ENCODE measurements around the gene MAP4K2. TPM values are rescaled to one million over a fixed set of nuclear protein-coding genes. Genes with fewer than 3 reads are reported as not detected.

Gene MAP4K2
- polyA plus RNA-seq, 4 donors = 9.2 to 13.6 (median 9.9) TPM

DNA sequence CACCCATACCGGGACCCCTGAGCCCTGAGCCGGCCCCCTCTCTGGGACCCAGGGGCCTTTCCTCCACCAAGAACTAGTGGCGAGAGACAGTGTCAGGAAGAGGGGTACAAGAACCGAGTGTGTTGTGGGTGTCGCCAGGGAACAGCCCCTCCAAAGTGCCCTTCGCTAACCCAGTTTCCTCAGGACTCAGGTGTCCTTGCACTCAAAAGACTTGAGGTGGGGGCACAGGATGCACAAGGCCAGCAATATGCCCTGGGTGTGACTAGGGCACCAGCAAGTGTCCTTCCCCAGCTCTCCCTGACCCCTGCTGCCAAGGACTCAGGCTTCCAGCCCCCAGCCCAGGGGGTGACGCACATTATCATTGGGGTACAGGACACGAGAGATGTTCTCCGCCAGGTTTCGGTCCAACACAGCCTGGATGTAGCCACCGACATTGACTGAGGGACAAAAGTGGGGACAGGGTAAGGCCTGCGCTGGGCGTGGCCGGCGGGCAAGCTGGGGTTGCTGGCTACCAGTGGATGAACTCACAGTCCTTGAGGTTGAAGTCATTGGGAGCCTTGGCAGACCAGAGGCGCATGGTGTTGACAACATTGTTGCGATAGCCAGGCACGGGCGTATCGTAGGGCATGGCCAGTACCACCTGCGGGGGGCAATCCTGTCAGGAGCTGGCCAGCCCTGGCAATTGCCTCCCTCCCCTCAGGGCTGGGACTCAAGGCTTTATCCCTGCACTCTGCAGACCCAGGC is 47.9 kb downstream of the MAP4K2 start:
- DNase-seq = no peak
- WGBS, 3 donors = 92% methylated on average over 21 of the region's 21 CpGs

DNA sequence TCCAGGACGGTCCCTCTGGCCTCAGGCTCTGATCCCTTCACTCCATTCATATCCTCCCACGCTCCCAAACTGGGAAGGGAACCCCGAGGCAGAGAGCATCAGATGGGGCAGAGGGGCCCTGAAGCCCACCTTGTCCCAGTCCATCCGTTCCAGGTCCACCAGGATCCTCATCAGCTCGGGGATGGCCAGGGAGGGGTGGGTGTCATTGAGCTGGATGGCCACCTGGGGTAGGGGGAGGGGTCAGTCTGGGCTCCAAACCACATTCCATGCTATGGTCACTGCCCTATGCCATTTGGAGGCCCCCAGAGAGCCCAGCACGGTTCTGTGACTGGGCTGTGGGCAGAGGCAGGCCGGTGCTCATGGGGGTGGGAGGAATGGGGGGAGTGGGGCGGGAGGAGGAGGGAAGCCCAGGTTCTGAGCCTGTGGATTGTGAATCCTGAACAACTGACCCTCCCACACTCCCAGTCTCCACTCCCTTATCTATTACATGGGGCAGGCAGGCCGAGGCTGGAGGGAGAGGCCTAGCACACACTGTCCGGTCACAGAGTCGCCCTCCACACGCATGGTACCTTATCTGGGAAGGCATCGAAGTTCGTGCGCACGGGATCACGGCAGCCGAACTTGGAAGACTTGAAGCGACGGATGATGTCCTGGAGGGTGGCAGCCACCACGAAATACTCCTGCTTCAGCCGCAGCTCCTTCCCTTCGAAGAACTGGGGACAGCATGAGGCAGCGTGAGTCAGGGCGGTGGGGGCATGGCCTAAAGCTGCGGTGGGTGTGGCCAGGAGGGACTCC is 48.7 kb downstream of the MAP4K2 start:
- H3K27me3 ChIP-seq (ENCODE audit: control insufficient read depth in 3 of 3, insufficient read depth in 3 of 3, low read length in 3 of 3) = no peaks in the 10 kb centered on the region
- H3K9me3 ChIP-seq (ENCODE audit: control insufficient read depth in 2 of 2, insufficient read depth in 1 of 2, low read depth in 1 of 2, low read length in 1 of 2) = no peaks in the 10 kb centered on the region
- DNase-seq = no peak
- WGBS, 3 donors = 84 to 90% (median 88%) methylated on average over 25 to 26 of the region's 26 CpGs
- FAIRE-seq = no peak
- peaks cover 0 to 7% (median 0%) of the 10 kb centered on the region in 3 donors for H3K36me3 ChIP-seq (ENCODE audit: control insufficient read depth in 3 of 3, insufficient read depth in 2 of 3, low read depth in 1 of 3, low read length in 3 of 3)
- H3K27ac ChIP-seq (ENCODE audit: low read depth in 1 of 3, low read length in 2 of 3) = no peak overlapping the region
- H3K4me1 ChIP-seq (ENCODE audit: control insufficient read depth in 3 of 3, insufficient read depth in 2 of 3, low read depth in 1 of 3, low read length in 2 of 3) = no peaks in the 10 kb centered on the region
- H3K4me3 ChIP-seq (ENCODE audit: low read depth in 1 of 3, low read length in 3 of 3) = no peak overlapping the region

More for the DNA sequence above, 47.9 kb downstream of the MAP4K2 start:
- Histone ChIP-seq H3K36me3 (ENCODE audit: control insufficient read depth in 3 of 3, insufficient read depth in 2 of 3, low read depth in 1 of 3, low read length in 3 of 3) (peaks cover 0 to 7% (median 0%) of the 10 kb centered on the region in 3 donors), H3K4me1 (ENCODE audit: control insufficient read depth in 3 of 3, insufficient read depth in 2 of 3, low read depth in 1 of 3, low read length in 2 of 3) (peaks cover 0 to 4% (median 0%) of the 10 kb centered on the region in 3 donors), H3K4me3 (ENCODE audit: low read depth in 1 of 3, low read length in 3 of 3) (no peak overlapping the region), H3K27ac (ENCODE audit: low read depth in 1 of 3, low read length in 2 of 3) (no peak overlapping the region), H3K27me3 (ENCODE audit: control insufficient read depth in 3 of 3, insufficient read depth in 3 of 3, low read length in 3 of 3) (no peaks in the 10 kb centered on the region), H3K9me3 (ENCODE audit: control insufficient read depth in 2 of 2, insufficient read depth in 1 of 2, low read depth in 1 of 2, low read length in 1 of 2) (no peaks in the 10 kb centered on the region)
- no peak for FAIRE-seq

DNA sequence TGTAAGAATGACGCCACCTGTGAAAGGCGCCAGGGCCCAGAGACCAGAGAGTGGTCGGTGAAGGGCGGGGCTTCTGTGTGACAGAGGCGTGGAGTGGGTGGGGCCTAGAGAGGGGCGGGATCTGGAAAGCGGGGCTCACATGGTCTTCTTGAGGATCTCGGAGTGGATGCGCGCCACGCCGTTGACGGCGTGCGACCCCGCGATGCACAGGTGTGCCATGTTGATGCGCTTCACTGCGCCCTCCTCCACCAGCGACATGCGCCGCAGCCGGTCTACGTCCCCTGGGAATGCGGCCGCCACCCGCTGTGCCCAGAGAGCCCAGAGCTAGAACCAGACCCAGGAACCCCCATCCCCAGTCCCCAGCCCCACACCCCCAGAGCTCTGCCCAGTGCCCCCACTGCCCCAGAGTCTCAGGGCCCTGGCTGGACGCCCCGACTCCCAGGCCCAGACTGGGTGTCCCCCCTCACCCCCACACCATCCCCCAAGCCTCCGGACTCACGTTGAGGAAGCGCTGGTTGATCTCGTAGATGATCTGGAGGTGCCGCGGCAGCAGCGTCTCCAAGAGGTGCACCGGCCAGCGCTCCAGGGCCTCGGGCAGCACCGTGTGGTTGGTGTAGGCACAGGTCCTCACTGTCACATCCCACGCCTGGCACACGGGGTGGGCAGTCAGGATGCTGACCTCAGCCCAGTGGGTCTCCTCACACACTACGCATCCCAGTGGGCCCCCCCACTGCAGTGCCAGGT is 49.5 kb downstream of the MAP4K2 start:
- Histone ChIP-seq H3K4me3 (ENCODE audit: low read depth in 1 of 3, low read length in 3 of 3) (no peak overlapping the region), H3K27me3 (ENCODE audit: control insufficient read depth in 3 of 3, insufficient read depth in 3 of 3, low read length in 3 of 3) (no peaks in the 10 kb centered on the region), H3K9me3 (ENCODE audit: control insufficient read depth in 2 of 2, insufficient read depth in 1 of 2, low read depth in 1 of 2, low read length in 1 of 2) (no peaks in the 10 kb centered on the region), H3K4me1 (ENCODE audit: control insufficient read depth in 3 of 3, insufficient read depth in 2 of 3, low read depth in 1 of 3, low read length in 2 of 3) (no peaks in the 10 kb centered on the region), H3K36me3 (ENCODE audit: control insufficient read depth in 3 of 3, insufficient read depth in 2 of 3, low read depth in 1 of 3, low read length in 3 of 3) (peaks cover 0 to 7% (median 0%) of the 10 kb centered on the region in 3 donors), H3K27ac (ENCODE audit: low read depth in 1 of 3, low read length in 2 of 3) (no peak overlapping the region)
- no peak for FAIRE-seq
- WGBS, 3 donors = 94 to 97% (median 95%) methylated on average over 35 to 43 of the region's 43 CpGs
- DNase-seq = no peak

DNA sequence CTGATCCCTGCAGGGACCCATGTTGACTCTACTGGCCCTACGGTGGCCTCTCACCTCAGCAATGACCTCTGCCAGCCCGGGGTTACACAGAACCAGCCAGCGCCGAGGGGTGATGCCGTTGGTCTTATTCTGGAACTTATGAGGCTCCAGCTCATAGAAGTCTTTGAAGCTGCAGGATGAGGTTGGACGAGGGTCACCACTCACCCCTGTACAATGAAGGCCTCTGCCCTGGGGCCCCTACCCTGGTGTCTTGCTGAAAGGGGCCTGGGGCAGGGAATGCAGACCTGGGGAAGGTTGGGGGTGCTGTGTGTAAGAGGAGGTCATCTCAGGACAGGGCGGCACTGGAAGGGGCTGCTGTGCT is 50.0 kb downstream of the MAP4K2 start:
- Histone ChIP-seq H3K9me3 (ENCODE audit: control insufficient read depth in 2 of 2, insufficient read depth in 1 of 2, low read depth in 1 of 2, low read length in 1 of 2) (no peaks in the 10 kb centered on the region), H3K27ac (ENCODE audit: low read depth in 1 of 3, low read length in 2 of 3) (no peak overlapping the region), H3K4me3 (ENCODE audit: low read depth in 1 of 3, low read length in 3 of 3) (no peak overlapping the region), H3K4me1 (ENCODE audit: control insufficient read depth in 3 of 3, insufficient read depth in 2 of 3, low read depth in 1 of 3, low read length in 2 of 3) (no peaks in the 10 kb centered on the region), H3K27me3 (ENCODE audit: control insufficient read depth in 3 of 3, insufficient read depth in 3 of 3, low read length in 3 of 3) (peaks cover 0 to 3% (median 0%) of the 10 kb centered on the region in 3 donors), H3K36me3 (ENCODE audit: control insufficient read depth in 3 of 3, insufficient read depth in 2 of 3, low read depth in 1 of 3, low read length in 3 of 3) (peaks cover 0 to 7% (median 0%) of the 10 kb centered on the region in 3 donors)
- DNase-seq = no peak
- FAIRE-seq = no peak
- 91 to 94% (median 93%) methylated on average over 7 of the region's 7 CpGs for WGBS, 3 donors

DNA sequence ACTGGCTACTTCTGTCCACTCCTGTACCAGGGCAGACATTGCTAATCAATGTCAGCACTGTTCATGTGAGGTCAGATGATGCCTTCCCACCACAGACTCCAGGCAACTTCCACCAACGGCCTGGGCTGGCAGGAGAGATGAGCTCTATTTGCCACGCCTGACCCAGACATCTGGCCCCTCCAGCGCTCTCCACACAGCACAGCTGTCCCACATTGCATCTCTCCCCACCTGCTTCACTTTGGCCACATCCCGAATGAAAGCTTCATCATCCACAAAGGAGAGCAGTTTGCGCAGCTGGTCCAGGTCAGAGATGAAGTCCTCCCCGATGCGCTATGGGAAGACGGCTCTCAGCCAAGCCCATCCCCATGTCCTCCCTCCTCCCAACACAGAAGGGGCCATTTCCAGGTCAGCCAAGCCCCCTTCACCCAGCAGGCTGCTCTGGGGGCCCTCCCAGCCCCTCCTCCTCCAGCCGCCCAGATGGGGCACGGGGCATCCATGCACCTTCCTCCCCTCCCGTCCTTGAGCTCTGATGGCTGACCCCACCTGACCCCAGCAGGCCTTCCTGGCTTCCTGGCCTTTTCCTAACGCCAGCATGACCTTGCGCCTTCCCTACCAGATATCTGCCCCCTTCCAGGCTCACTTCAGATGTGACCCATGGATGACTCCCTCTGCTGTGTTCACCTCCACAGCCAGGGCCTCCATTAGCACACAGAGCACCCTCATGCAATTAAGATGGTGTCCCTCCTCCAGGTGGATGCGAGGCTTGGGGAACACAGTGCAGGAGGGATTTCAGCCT is 50.6 kb downstream of the MAP4K2 start:
- Histone ChIP-seq H3K27me3 (ENCODE audit: control insufficient read depth in 3 of 3, insufficient read depth in 3 of 3, low read length in 3 of 3) (peaks cover 0 to 5% (median 0%) of the 10 kb centered on the region in 3 donors), H3K4me3 (ENCODE audit: low read depth in 1 of 3, low read length in 3 of 3) (no peak overlapping the region), H3K27ac (ENCODE audit: low read depth in 1 of 3, low read length in 2 of 3) (no peak overlapping the region), H3K9me3 (ENCODE audit: control insufficient read depth in 2 of 2, insufficient read depth in 1 of 2, low read depth in 1 of 2, low read length in 1 of 2) (no peaks in the 10 kb centered on the region), H3K4me1 (ENCODE audit: control insufficient read depth in 3 of 3, insufficient read depth in 2 of 3, low read depth in 1 of 3, low read length in 2 of 3) (no peaks in the 10 kb centered on the region), H3K36me3 (ENCODE audit: control insufficient read depth in 3 of 3, insufficient read depth in 2 of 3, low read depth in 1 of 3, low read length in 3 of 3) (peaks cover 0 to 4% (median 0%) of the 10 kb centered on the region in 3 donors)
- DNase-seq (no peak), FAIRE-seq (no peak)
- 82 to 85% (median 84%) methylated on average over 14 of the region's 14 CpGs for WGBS, 3 donors

DNA sequence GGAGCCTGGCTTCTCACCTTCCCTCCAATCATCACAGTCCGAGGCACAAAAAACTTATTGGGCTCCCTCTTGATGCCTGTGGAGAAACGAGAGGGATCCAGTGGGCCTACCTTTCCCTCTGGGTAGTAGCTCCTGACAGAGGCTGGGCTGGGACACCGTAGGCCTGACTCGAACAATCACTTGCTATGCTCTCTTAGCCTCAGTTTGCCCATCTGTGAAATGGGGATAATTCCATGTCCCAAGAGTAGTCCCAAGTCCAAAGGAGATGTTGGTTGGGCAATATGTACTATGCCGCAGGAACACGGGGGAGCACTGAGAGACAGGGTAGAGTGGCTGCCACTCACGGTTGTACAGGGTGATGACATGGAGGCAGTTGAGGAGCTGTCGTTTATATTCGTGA is 51.4 kb downstream of the MAP4K2 start:
- H3K4me3 ChIP-seq (ENCODE audit: low read depth in 1 of 3, low read length in 3 of 3) = no peak overlapping the region
- H3K36me3 ChIP-seq (ENCODE audit: control insufficient read depth in 3 of 3, insufficient read depth in 2 of 3, low read depth in 1 of 3, low read length in 3 of 3) = peaks cover 0 to 4% (median 0%) of the 10 kb centered on the region in 3 donors
- no peak for DNase-seq
- no peak for FAIRE-seq
- H3K4me1 ChIP-seq (ENCODE audit: control insufficient read depth in 3 of 3, insufficient read depth in 2 of 3, low read depth in 1 of 3, low read length in 2 of 3) = no peaks in the 10 kb centered on the region
- no peak overlapping the region for H3K27ac ChIP-seq (ENCODE audit: low read depth in 1 of 3, low read length in 2 of 3)
- H3K27me3 ChIP-seq (ENCODE audit: control insufficient read depth in 3 of 3, insufficient read depth in 3 of 3, low read length in 3 of 3) = peaks cover 0 to 13% (median 0%) of the 10 kb centered on the region in 3 donors
- 85 to 93% (median 92%) methylated on average over 9 of the region's 9 CpGs for WGBS, 3 donors
- no peaks in the 10 kb centered on the region for H3K9me3 ChIP-seq (ENCODE audit: control insufficient read depth in 2 of 2, insufficient read depth in 1 of 2, low read depth in 1 of 2, low read length in 1 of 2)

DNA sequence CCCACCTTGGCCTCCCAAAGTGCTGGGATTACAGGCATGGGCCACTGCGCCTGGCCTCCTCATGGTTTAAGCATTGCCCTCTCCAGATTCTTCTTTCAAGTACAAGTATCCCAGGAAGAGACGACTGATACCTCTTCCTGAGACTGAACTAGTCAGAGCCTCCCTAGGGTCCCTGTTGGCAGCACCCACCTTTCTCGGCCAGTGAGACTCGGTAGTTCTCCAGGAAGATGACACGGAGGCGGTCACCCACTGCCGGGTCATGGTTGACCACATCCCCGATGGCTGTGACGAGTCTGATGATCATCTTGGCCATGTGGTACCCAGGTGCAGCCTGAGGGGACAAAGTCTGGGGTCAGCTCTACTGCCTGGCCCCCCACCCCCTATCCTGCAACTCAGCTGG is 51.9 kb downstream of the MAP4K2 start:
- Histone ChIP-seq H3K36me3 (ENCODE audit: control insufficient read depth in 3 of 3, insufficient read depth in 2 of 3, low read depth in 1 of 3, low read length in 3 of 3) (peaks cover 0 to 4% (median 0%) of the 10 kb centered on the region in 3 donors), H3K27me3 (ENCODE audit: control insufficient read depth in 3 of 3, insufficient read depth in 3 of 3, low read length in 3 of 3) (peaks cover 0 to 18% (median 0%) of the 10 kb centered on the region in 3 donors), H3K4me3 (ENCODE audit: low read depth in 1 of 3, low read length in 3 of 3) (no peak overlapping the region), H3K27ac (ENCODE audit: low read depth in 1 of 3, low read length in 2 of 3) (no peak overlapping the region), H3K9me3 (ENCODE audit: control insufficient read depth in 2 of 2, insufficient read depth in 1 of 2, low read depth in 1 of 2, low read length in 1 of 2) (no peaks in the 10 kb centered on the region), H3K4me1 (ENCODE audit: control insufficient read depth in 3 of 3, insufficient read depth in 2 of 3, low read depth in 1 of 3, low read length in 2 of 3) (no peaks in the 10 kb centered on the region)
- DNase-seq = no peak
- no peak for FAIRE-seq
- WGBS, 3 donors = 93 to 97% (median 94%) methylated on average over 9 of the region's 9 CpGs

Measured in small intestine (tissue), 7 donors.